Suprapubic skin (tissue), 4 donors: ENCODE measurements around the gene PGM5. TPM values are rescaled to one million over a fixed set of nuclear protein-coding genes. Genes with fewer than 3 reads are reported as not detected.

Source experiments
- DNase-seq, 2 donors: peaks; one replicate each; pipeline ENCODE4 v3.0.0-alpha.2; 2019; ENCODE audit warnings: low spot score in 2 of 2
- H3K27ac ChIP-seq: fragments of 200-600 bp; sonication (generic); one replicate; pipeline ENCODE4 v1.5.1; 2019
- H3K27me3 ChIP-seq: fragments of 200-600 bp; sonication (generic); one replicate; pipeline ENCODE4 v1.5.1; 2019
- H3K36me3 ChIP-seq: fragments of 200-600 bp; sonication (generic); one replicate; pipeline ENCODE4 v1.5.1; 2019
- H3K4me1 ChIP-seq: fragments of 200-600 bp; sonication (generic); one replicate; pipeline ENCODE4 v1.5.1; 2019
- H3K4me3 ChIP-seq: fragments of 200-600 bp; sonication (generic); one replicate; pipeline ENCODE4 v1.5.1; 2019; ENCODE audit warnings: mild to moderate bottlenecking
- H3K9me3 ChIP-seq: fragments of 200-600 bp; sonication (generic); one replicate; pipeline ENCODE4 v1.5.1; 2019
- EP300 ChIP-seq: sonication (generic); formaldehyde crosslinking; IDR thresholded peaks from one replicate; pipeline ENCODE4 v1.6.1; 2017; ENCODE audit warnings: antibody characterized with exemption
- POLR2A ChIP-seq, 2 donors: fragments of 450-650 bp; IDR thresholded peaks; one replicate each; pipeline ENCODE4 v1.6.1; 2017; ENCODE audit warnings: antibody characterized with exemption in 2 of 2, mild to moderate bottlenecking in 2 of 2, moderate library complexity in 2 of 2
- POLR2AphosphoS5 ChIP-seq, 3 donors: sonication (generic); formaldehyde crosslinking; IDR thresholded peaks; one replicate each; pipeline ENCODE4 v1.6.1; 2017; ENCODE audit warnings: antibody characterized with exemption in 3 of 3
- WGBS: methylation state at CpG from one replicate; pipeline ENCODE4 v1.1.5; 2018; 5-methylcytosine and 5-hydroxymethylcytosine counted together
- total RNA-seq, 4 donors: library from RNA; depleted of rRNA; stranded (reverse); fragments of >200 nt; gene quantifications; one replicate each; pipeline ENCODE4 v1.1.0, GENCODE V29; 2016
- TF ChIP-seq, protein P1 (sequence below), 2 donors: fragments of 200-600 bp in 1 of 2; fragments of 450-650 bp in 1 of 2; sonication (generic) in 1 of 2; IDR thresholded peaks; one replicate each; pipeline ENCODE4 v1.5.1; 2016 to 2019; ENCODE audit warnings: antibody characterized with exemption in 2 of 2, mild to moderate bottlenecking in 1 of 2, moderate library complexity in 1 of 2

PGM5 gene
- total RNA-seq, 4 donors from 2014 or later = 5.1 to 10.6 (median 6.1) TPM

DNA sequence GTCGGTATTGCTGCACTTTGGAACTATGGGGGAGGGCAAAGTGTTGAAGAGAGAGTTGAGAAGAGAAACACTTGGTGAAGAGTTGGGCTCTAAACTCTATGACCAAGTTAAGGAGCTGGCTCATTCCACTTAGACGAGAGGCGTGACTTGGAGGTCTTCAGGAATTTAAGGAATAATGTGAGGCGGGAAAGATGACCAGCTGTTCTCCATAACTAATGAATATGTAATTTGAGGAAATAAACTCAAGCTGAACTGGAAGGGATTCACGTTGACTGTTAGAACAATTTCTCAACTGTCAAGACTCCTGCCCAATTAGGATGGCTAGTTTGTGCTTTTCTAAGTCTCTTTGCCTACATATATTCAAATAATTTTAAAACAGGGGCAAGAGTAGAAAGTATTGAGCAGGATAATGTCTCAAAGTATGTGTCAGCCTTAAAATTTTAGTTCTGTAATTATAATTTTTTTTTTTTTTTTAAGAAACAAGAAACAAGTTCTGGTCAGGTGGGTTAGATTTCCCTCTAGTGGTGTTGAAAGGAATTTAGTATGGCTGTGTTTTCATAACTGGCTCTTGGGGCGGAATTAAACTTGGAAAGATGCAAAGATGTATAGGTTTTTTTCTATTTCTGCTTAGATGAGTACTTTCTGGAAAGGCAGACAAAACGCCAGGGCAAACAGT is 150.9 kb downstream of the PGM5 start:
- WGBS = 41% methylated on average over 7 of the region's 7 CpGs
- Histone ChIP-seq H3K27ac (no peak overlapping the region), H3K27me3 (no peaks in the 10 kb centered on the region), H3K4me1 (no peaks in the 10 kb centered on the region), H3K4me3 (no peak overlapping the region), H3K9me3 (no peaks in the 10 kb centered on the region), H3K36me3 (no peaks in the 10 kb centered on the region)
- TF ChIP-seq POLR2A (IDR thresholded peaks at IDR 0.05) (no peak), EP300 (no peak), POLR2AphosphoS5 (IDR thresholded peaks at IDR 0.05) (no peak)
- TF ChIP-seq, protein P1, sequence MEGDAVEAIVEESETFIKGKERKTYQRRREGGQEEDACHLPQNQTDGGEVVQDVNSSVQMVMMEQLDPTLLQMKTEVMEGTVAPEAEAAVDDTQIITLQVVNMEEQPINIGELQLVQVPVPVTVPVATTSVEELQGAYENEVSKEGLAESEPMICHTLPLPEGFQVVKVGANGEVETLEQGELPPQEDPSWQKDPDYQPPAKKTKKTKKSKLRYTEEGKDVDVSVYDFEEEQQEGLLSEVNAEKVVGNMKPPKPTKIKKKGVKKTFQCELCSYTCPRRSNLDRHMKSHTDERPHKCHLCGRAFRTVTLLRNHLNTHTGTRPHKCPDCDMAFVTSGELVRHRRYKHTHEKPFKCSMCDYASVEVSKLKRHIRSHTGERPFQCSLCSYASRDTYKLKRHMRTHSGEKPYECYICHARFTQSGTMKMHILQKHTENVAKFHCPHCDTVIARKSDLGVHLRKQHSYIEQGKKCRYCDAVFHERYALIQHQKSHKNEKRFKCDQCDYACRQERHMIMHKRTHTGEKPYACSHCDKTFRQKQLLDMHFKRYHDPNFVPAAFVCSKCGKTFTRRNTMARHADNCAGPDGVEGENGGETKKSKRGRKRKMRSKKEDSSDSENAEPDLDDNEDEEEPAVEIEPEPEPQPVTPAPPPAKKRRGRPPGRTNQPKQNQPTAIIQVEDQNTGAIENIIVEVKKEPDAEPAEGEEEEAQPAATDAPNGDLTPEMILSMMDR (IDR thresholded peaks at IDR 0.05) = peak in 1 of 2 donors; percentile 46
- no peak for DNase-seq

- no peak overlapping the region for H3K27ac ChIP-seq
- H3K27me3 ChIP-seq = no peaks in the 10 kb centered on the region
- no peak for TF ChIP-seq POLR2AphosphoS5 (IDR thresholded peaks at IDR 0.05)
- no peak for TF ChIP-seq EP300
- TF ChIP-seq, protein P1 (IDR thresholded peaks at IDR 0.05) = no peak
- no peak for TF ChIP-seq POLR2A (IDR thresholded peaks at IDR 0.05)
- H3K4me1 ChIP-seq = no peaks in the 10 kb centered on the region
- no peaks in the 10 kb centered on the region for H3K36me3 ChIP-seq
- no peaks in the 10 kb centered on the region for H3K9me3 ChIP-seq
- no peak for DNase-seq
- no peak overlapping the region for H3K4me3 ChIP-seq
- 78% methylated on average over 2 of the region's 2 CpGs for whole genome bisulfite sequencing
Observed at GRCh38 chr9:68507806-68508145, 151.4 kb downstream of the PGM5 start.

DNA sequence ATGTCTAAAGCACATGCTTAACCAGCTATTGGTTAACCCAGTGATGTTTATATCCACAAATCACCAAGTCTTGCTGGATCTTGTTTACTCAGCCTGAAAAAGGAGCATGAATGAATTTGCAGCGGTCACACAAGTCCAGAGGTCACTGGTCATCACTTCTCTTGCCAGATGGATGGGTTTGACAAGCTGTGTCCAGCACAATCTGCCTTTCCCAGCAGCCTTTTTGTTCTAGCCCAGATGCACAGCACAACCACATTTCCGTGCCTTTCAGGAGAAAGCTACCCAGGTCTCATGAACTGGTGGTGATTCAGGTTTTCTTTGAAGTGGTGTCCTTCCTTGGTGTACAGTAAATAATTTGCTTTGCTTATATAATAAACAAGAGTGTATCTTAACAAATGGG is 152.1 kb downstream of the PGM5 start:
- Histone ChIP-seq H3K36me3 (no peaks in the 10 kb centered on the region), H3K27me3 (no peaks in the 10 kb centered on the region), H3K9me3 (no peaks in the 10 kb centered on the region), H3K27ac (no peak overlapping the region), H3K4me3 (no peak overlapping the region), H3K4me1 (no peaks in the 10 kb centered on the region)
- WGBS = 84% methylated on average over 2 of the region's 2 CpGs
- DNase-seq = no peak
- TF ChIP-seq POLR2A (IDR thresholded peaks at IDR 0.05) (no peak), POLR2AphosphoS5 (IDR thresholded peaks at IDR 0.05) (no peak), EP300 (no peak)
- TF ChIP-seq, protein P1 (IDR thresholded peaks at IDR 0.05) = no peak

DNA sequence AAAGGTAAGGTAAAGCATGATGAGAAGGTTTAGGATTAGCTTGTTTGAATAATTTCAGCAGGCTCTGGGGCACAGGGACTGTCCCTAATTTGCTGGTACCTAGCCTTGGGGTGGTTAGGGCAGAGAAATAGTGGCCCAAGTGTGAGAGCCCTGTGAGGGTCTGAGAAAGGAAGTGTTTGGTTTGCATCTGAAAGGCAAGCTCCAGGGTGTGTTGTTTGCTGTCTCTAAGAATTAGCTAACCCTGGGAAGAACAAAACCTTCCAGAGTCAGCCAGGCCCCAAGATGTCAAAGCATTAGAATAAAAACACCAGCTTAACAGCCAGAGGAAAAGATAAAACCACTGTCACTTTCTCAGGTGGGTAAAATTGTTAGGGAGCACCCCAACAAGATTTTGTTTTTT is 153.3 kb downstream of the PGM5 start:
- no peak for DNase-seq
- TF ChIP-seq EP300 (no peak), POLR2A (IDR thresholded peaks at IDR 0.05) (no peak), POLR2AphosphoS5 (IDR thresholded peaks at IDR 0.05) (no peak)
- TF ChIP-seq, protein P1 (IDR thresholded peaks at IDR 0.05) = no peak
- Histone ChIP-seq H3K4me3 (no peak overlapping the region), H3K9me3 (no peaks in the 10 kb centered on the region), H3K27ac (no peak overlapping the region), H3K4me1 (no peaks in the 10 kb centered on the region), H3K36me3 (no peaks in the 10 kb centered on the region), H3K27me3 (no peaks in the 10 kb centered on the region)

- 74% methylated on average over 3 of the region's 3 CpGs for WGBS
- Histone ChIP-seq H3K27me3 (no peaks in the 10 kb centered on the region), H3K27ac (no peak overlapping the region), H3K4me3 (no peak overlapping the region), H3K36me3 (no peaks in the 10 kb centered on the region), H3K9me3 (no peaks in the 10 kb centered on the region), H3K4me1 (no peaks in the 10 kb centered on the region)
- TF ChIP-seq POLR2A (IDR thresholded peaks at IDR 0.05) (no peak), EP300 (no peak), POLR2AphosphoS5 (IDR thresholded peaks at IDR 0.05) (no peak)
- TF ChIP-seq, protein P1 (IDR thresholded peaks at IDR 0.05) = no peak
- no peak for DNase-seq
Observed at GRCh38 chr9:68513385-68513784, 157.0 kb downstream of the PGM5 start.
